GM23338 (cell line): ENCODE results near the gene ATP10D. TPM values are rescaled to one million over a fixed set of nuclear protein-coding genes. Genes with fewer than 3 reads are reported as not detected.

Experiments used
- ATAC-seq: fragments of 200-7000 bp; cut with Tn5 transposase; 3 replicates; pipeline ENCODE4 v1.9.1; 2020
- DNase-seq: peaks from one replicate; pipeline ENCODE4 v3.0.0-alpha.2; 2015; ENCODE audit warnings: low spot score
- H2AFZ ChIP-seq: fragments of 200-600 bp; sonication (generic); 2 replicates; pipeline ENCODE4 v1.8.0; 2016; ENCODE audit warnings: antibody characterized with exemption, mild to moderate bottlenecking, moderate library complexity
- H3F3A ChIP-seq: fragments of 200-600 bp; sonication (generic); replicated peaks from 2 replicates; pipeline ENCODE4 v1.8.0; 2017; ENCODE audit warnings: antibody characterized with exemption, mixed run types, low read depth
- H3K27ac ChIP-seq: fragments of 200-600 bp; sonication (generic); 2 replicates; pipeline ENCODE4 v1.6.1; 2016; ENCODE audit warnings: low read depth
- H3K27me3 ChIP-seq: fragments of 200-600 bp; sonication (generic); 2 replicates; pipeline ENCODE4 v1.8.0; 2016; ENCODE audit warnings: mild to moderate bottlenecking, mixed run types, moderate library complexity; ENCODE audit not compliant: insufficient read depth
- H3K36me3 ChIP-seq: fragments of 200-600 bp; sonication (generic); 2 replicates; pipeline ENCODE4 v1.8.0; 2016; ENCODE audit warnings: mild to moderate bottlenecking; ENCODE audit not compliant: insufficient read depth
- H3K4me1 ChIP-seq: fragments of 200-600 bp; sonication (generic); 2 replicates; pipeline ENCODE4 v1.8.0; 2016; ENCODE audit warnings: mild to moderate bottlenecking, moderate library complexity; ENCODE audit not compliant: insufficient read depth
- H3K4me2 ChIP-seq: fragments of 200-600 bp; sonication (generic); 2 replicates; pipeline ENCODE4 v1.7.1; 2017; ENCODE audit warnings: mixed run types
- H3K4me3 ChIP-seq: fragments of 200-600 bp; sonication (generic); 2 replicates; pipeline ENCODE4 v1.6.1; 2016; ENCODE audit warnings: mixed run types
- H3K79me2 ChIP-seq: fragments of 200-600 bp; sonication (generic); replicated peaks from 2 replicates; pipeline ENCODE4 v1.8.0; 2017; ENCODE audit warnings: mild to moderate bottlenecking; ENCODE audit not compliant: insufficient read depth
- H3K9me2 ChIP-seq: fragments of 200-600 bp; sonication (generic); 2 replicates; pipeline ENCODE4 v1.8.0; 2017; ENCODE audit not compliant: insufficient read depth
- H4K20me1 ChIP-seq: fragments of 200-600 bp; sonication (generic); replicated peaks from 2 replicates; pipeline ENCODE4 v1.8.0; 2017; ENCODE audit warnings: mild to moderate bottlenecking; ENCODE audit not compliant: insufficient read depth
- H3K27ac Mint-ChIP-seq: 2 replicates; pipeline ENCODE4 v1.8.0; 2020; ENCODE audit warnings: inconsistent platforms, mild to moderate bottlenecking, moderate library complexity, mixed read lengths
- H3K27me3 Mint-ChIP-seq: 3 replicates; pipeline ENCODE4 v1.8.0; 2022; ENCODE audit warnings: low read depth, mild to moderate bottlenecking, moderate library complexity, mixed read lengths, inconsistent platforms; ENCODE audit not compliant: insufficient read depth, poor library complexity
- H3K36me3 Mint-ChIP-seq: 3 replicates; pipeline ENCODE4 v1.8.0; 2021; ENCODE audit warnings: low read depth, mild to moderate bottlenecking, inconsistent platforms, moderate library complexity, mixed read lengths
- H3K4me1 Mint-ChIP-seq: 3 replicates; pipeline ENCODE4 v1.8.0; 2020; ENCODE audit warnings: mild to moderate bottlenecking, inconsistent platforms, mixed read lengths
- H3K4me3 Mint-ChIP-seq: 3 replicates; pipeline ENCODE4 v1.8.0; 2021; ENCODE audit warnings: moderate library complexity, mild to moderate bottlenecking, inconsistent platforms, mixed read lengths
- H3K9me3 Mint-ChIP-seq: 3 replicates; pipeline ENCODE4 v1.8.0; 2020; ENCODE audit warnings: moderate library complexity, mild to moderate bottlenecking, inconsistent platforms, mixed read lengths
- CREB1 ChIP-seq: fragments of 250-450 bp; sonication (Bioruptor Pico); IDR thresholded peaks from 2 replicates; pipeline ENCODE4 v1.5.0; 2020; ENCODE audit warnings: low read depth, mild to moderate bottlenecking, moderate library complexity
- CTCF ChIP-seq, 2 experiments: fragments of 200-600 bp in 1 of 2; sonication (generic) in 1 of 2; conservative IDR thresholded peaks; 2 replicates each; pipeline versions ENCODE4 v1.5.1 to v1.6.1; 2016 to 2017; ENCODE audit warnings: antibody characterized with exemption in 2 of 2, low read depth in 2 of 2, mild to moderate bottlenecking in 2 of 2, moderate library complexity in 1 of 2
- ETS1 ChIP-seq: IDR thresholded peaks from 2 replicates; pipeline ENCODE4 v1.6.1; 2016; ENCODE audit warnings: antibody characterized with exemption
- EZH2 ChIP-seq: fragments of 200-600 bp; sonication (generic); IDR thresholded peaks from one replicate; pipeline ENCODE4 v1.8.0; 2017; ENCODE audit warnings: antibody characterized with exemption, mild to moderate bottlenecking, low read depth; ENCODE audit not compliant: unreplicated experiment
- NANOG ChIP-seq: IDR thresholded peaks from 2 replicates; pipeline ENCODE4 v1.6.1; 2016; ENCODE audit warnings: antibody characterized with exemption, borderline replicate concordance
- POLR2AphosphoS5 ChIP-seq: IDR thresholded peaks from 2 replicates; pipeline ENCODE4 v1.6.1; 2016; ENCODE audit warnings: antibody characterized with exemption, low read depth
- REST ChIP-seq: IDR thresholded peaks from one replicate; pipeline ENCODE4 v1.6.1; 2018; ENCODE audit warnings: antibody characterized with exemption; ENCODE audit not compliant: unreplicated experiment
- STAT1 ChIP-seq: IDR thresholded peaks from one replicate; pipeline ENCODE4 v1.6.1; 2016; ENCODE audit warnings: antibody characterized with exemption; ENCODE audit not compliant: unreplicated experiment
- ZNF331 ChIP-seq: fragments of 250-450 bp; sonication (Bioruptor Pico); IDR thresholded peaks from 2 replicates; pipeline ENCODE4 v1.5.0; 2020; ENCODE audit warnings: low read depth, mild to moderate bottlenecking, moderate library complexity
- polyA plus RNA-seq: library from polyadenylated mRNA; unstranded; fragments of >200 nt; fragmentation: Nextera tagmentation; extraction: Ambion mirVana; gene quantifications from 2 replicates; pipeline ENCODE4 v1.2.1, GENCODE V29; 2016
- total RNA-seq: library from RNA; depleted of rRNA; stranded (reverse); fragments of >200 nt; shearing (Covaris generic); gene quantifications from 2 replicates; pipeline ENCODE4 v1.2.3, GENCODE V29; 2014

The ATP10D gene
- total and polyA plus RNA-seq, 2 experiments from 2014 or later = 4.5 to 4.7 TPM

GRCh38 chr4:47484168-47484567 lies 907 bp upstream of the ATP10D start:
- no peak overlapping the region; the same call in 1 of the 2 replicates for H3K27ac Mint-ChIP-seq
- TF ChIP-seq ETS1 = no peak
- no peak for TF ChIP-seq CTCF (conservative IDR thresholded peaks at IDR 0.05; ENCODE audit: low read depth in 2 of 2)
- TF ChIP-seq NANOG = no peak
- TF ChIP-seq POLR2AphosphoS5 = no peak
- H3K4me1 Mint-ChIP-seq = peaks cover 14% of the 10 kb centered on the region; the same call in 2 of the 3 replicates
- Histone ChIP-seq H3F3A (no peaks in the 10 kb centered on the region), H3K9me2 (no peaks in the 10 kb centered on the region), H3K27ac (no peak overlapping the region), H3K27me3 (no peaks in the 10 kb centered on the region), H3K4me2 (no peak overlapping the region), H3K79me2 (no peaks in the 10 kb centered on the region), H3K4me3 (no peak overlapping the region), H3K36me3 (no peaks in the 10 kb centered on the region), H3K4me1 (no peaks in the 10 kb centered on the region; the same call in 1 of the 2 replicates), H2AFZ (peak overlapping the region; percentile 49), H4K20me1 (no peaks in the 10 kb centered on the region)
- H3K9me3 Mint-ChIP-seq = no peaks in the 10 kb centered on the region
- ATAC-seq = no peak
- H3K4me3 Mint-ChIP-seq = peak overlapping the region; percentile 28; the same call in 1 of the 3 replicates
- H3K36me3 Mint-ChIP-seq = no peaks in the 10 kb centered on the region
- no peak for DNase-seq
- peaks cover 7% of the 10 kb centered on the region for H3K27me3 Mint-ChIP-seq

GRCh38 chr4:47485768-47486167 lies 693 bp downstream of the ATP10D start:
- H4K20me1 ChIP-seq = no peaks in the 10 kb centered on the region
- H3K4me1 ChIP-seq = no peaks in the 10 kb centered on the region; the same call in 1 of the 2 replicates
- DNase-seq = no peak
- no peaks in the 10 kb centered on the region for H3K27me3 ChIP-seq
- H3K27me3 Mint-ChIP-seq = peaks cover 7% of the 10 kb centered on the region
- H3K4me3 ChIP-seq = peak overlapping the region; percentile 59
- H3K27ac ChIP-seq = peak overlapping the region; percentile 75; the same call in 1 of the 2 replicates
- peak overlapping the region; percentile 91 for H2AFZ ChIP-seq
- H3K4me3 Mint-ChIP-seq = peak overlapping the region; percentile 89
- peaks cover 14% of the 10 kb centered on the region; the same call in 2 of the 3 replicates for H3K4me1 Mint-ChIP-seq
- H3K36me3 Mint-ChIP-seq = no peaks in the 10 kb centered on the region
- ATAC-seq = no peak
- H3F3A ChIP-seq = no peaks in the 10 kb centered on the region
- peak overlapping the region; percentile 81; the same call in 1 of the 2 replicates for H3K27ac Mint-ChIP-seq
- no peak for TF ChIP-seq ZNF331 (CRISPR knock-in tag)
- H3K79me2 ChIP-seq = no peaks in the 10 kb centered on the region
- peak overlapping the region; percentile 82 for H3K4me2 ChIP-seq
- no peaks in the 10 kb centered on the region for H3K36me3 ChIP-seq
- H3K9me3 Mint-ChIP-seq = no peaks in the 10 kb centered on the region
- H3K9me2 ChIP-seq = no peaks in the 10 kb centered on the region

GRCh38 chr4:47486231-47486673 lies 1.2 kb downstream of the ATP10D start:
- peak overlapping the region; percentile 91 for H2AFZ ChIP-seq
- H3F3A ChIP-seq = no peaks in the 10 kb centered on the region
- no peaks in the 10 kb centered on the region for H3K9me2 ChIP-seq
- H3K4me1 ChIP-seq = no peaks in the 10 kb centered on the region; the same call in 1 of the 2 replicates
- H3K27me3 Mint-ChIP-seq = peaks cover 7% of the 10 kb centered on the region
- H3K27ac ChIP-seq = no peak overlapping the region
- peaks cover 14% of the 10 kb centered on the region; the same call in 2 of the 3 replicates for H3K4me1 Mint-ChIP-seq
- H3K36me3 Mint-ChIP-seq = no peaks in the 10 kb centered on the region
- no peaks in the 10 kb centered on the region for H3K9me3 Mint-ChIP-seq
- no peaks in the 10 kb centered on the region for H3K36me3 ChIP-seq
- ATAC-seq (no peak), DNase-seq (no peak)
- no peak overlapping the region for H3K27ac Mint-ChIP-seq
- no peaks in the 10 kb centered on the region for H4K20me1 ChIP-seq
- H3K27me3 ChIP-seq = no peaks in the 10 kb centered on the region
- H3K4me3 Mint-ChIP-seq = peak overlapping the region; percentile 89
- no peaks in the 10 kb centered on the region for H3K79me2 ChIP-seq
- H3K4me3 ChIP-seq = peak overlapping the region; percentile 59
- H3K4me2 ChIP-seq = peak overlapping the region; percentile 82
- TF ChIP-seq STAT1 = no peak
- TF ChIP-seq CREB1 (CRISPR knock-in tag) = no peak
- TF ChIP-seq REST = no peak
- TF ChIP-seq ETS1 = no peak
- no peak for TF ChIP-seq EZH2
